AG09309 (cell line): ENCODE results near the gene VSIR.

Experiments used
- DNase-seq: peaks from one replicate; pipeline ENCODE4 v3.0.0-alpha.2; 2010; ENCODE audit warnings: low read depth
- H3K4me3 ChIP-seq: 2 replicates; pipeline ENCODE4 v1.5.1; 2011; ENCODE audit warnings: mild to moderate bottlenecking, low read depth, low read length, moderate library complexity; ENCODE audit not compliant: control insufficient read depth
- CTCF ChIP-seq: IDR thresholded peaks from 2 replicates; pipeline ENCODE4 v1.5.1; 2011; ENCODE audit warnings: mild to moderate bottlenecking, low read depth, low read length, inconsistent platforms; ENCODE audit not compliant: insufficient read depth, control insufficient read depth; ENCODE audit errors: missing control alignments

VSIR gene

DNA sequence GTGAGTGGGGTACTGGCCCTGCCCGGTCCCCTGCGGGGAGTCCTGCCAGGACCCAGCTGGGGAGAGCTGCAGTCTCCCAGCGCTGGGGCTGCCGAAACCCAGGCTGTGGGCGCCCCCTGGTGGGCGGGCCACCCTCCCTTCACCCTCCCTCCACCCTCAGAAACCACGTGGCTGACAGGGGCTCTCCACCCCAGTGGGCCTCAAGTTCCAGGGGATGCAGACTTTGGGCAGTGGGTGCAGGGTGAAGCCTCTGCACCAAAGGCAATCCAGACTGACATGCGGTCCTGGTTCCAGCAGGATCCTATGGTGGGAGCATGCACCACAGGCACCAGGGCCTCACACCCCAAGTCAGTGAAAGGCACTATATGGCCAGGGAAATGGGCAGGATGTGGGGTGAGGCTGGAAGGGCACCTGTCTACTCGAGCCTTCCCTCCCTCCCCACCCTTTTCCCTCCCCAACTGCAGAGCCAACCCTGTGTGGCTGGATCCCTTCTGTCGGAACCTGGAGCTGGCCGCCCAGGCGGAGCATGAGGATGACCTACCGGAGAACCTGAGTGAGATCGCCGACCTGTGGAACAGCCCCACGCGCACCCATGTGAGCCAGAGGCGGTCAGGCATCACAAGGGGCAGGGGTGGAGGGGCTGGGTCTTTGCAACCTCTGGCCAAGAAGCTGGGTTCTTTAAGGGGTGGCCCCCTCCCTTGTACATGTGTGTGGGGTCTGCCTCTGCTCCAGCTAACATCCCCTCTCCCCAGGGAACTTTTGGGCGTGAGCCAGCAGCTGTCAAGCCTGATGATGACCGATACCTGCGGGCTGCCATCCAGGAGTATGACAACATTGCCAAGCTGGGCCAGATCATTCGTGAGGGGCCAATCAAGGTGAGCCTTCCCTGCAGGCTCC, 38.9 kb upstream of the VSIR start:
- no peak overlapping the region for H3K4me3 ChIP-seq
- no peak for DNase-seq
- peak; percentile 92 for TF ChIP-seq CTCF

- DNase-seq: no peak
- H3K4me3 ChIP-seq: no peak overlapping the region
- no peak for TF ChIP-seq CTCF
These were observed 38.0 kb upstream of the VSIR start for GRCh38 chr10:71811351-71811750.

- TF ChIP-seq CTCF: no peak
- no peak overlapping the region for H3K4me3 ChIP-seq
- DNase-seq: no peak
These were observed 36.9 kb upstream of the VSIR start for GRCh38 chr10:71810048-71810750.

- TF ChIP-seq CTCF: no peak
- H3K4me3 ChIP-seq: no peak overlapping the region
- DNase-seq: no peak
These were observed 36.3 kb upstream of the VSIR start for GRCh38 chr10:71809628-71810027.

DNA sequence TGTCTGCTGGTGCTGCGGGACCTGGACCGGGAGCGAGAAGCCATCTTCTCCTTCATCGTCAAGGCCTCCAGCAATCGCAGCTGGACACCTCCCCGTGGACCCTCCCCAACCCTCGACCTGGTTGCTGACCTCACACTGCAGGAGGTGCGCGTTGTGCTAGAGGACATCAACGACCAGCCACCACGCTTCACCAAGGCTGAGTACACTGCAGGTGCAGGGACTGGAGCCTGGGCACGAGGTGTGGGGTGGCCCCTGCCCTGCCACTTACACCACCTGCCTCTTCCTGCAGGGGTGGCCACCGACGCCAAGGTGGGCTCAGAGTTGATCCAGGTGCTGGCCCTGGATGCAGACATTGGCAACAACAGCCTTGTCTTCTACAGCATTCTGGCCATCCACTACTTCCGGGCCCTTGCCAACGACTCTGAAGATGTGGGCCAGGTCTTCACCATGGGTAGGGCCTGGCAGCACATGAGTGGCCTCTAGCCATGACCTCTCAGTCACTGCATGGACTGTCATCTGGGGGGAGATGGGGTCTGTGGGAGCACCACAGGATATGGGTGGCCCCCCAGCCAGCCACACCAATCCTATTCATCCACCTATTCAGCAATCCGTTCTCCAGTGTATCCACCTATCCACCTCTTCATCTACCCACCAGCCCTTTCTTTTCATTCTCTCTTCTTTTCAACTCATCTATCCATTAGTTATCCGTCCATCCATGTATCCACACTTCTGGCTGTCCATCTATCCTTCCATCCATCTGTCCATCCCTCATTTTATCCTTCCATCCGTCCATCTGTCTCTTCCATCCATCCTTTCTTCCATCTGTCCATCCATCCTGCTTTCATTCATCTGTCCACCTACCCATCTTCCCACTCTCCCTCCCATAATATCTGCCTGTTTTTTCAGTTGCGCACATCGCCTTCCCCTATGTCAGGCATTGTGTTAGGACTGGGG, 34.5 kb upstream of the VSIR start:
- DNase-seq: no peak
- no peak for TF ChIP-seq CTCF
- H3K4me3 ChIP-seq: no peak overlapping the region
